NCI-H2029 treated with DMSO at 0.1 percent for 48 hours (cell line): Measurements from ENCODE around the gene INSL4.

Experiments
- DNase-seq: peaks from one replicate; lab custom pipeline; 2025; lab: John Stamatoyannopoulos, UW

The INSL4 gene

DNA sequence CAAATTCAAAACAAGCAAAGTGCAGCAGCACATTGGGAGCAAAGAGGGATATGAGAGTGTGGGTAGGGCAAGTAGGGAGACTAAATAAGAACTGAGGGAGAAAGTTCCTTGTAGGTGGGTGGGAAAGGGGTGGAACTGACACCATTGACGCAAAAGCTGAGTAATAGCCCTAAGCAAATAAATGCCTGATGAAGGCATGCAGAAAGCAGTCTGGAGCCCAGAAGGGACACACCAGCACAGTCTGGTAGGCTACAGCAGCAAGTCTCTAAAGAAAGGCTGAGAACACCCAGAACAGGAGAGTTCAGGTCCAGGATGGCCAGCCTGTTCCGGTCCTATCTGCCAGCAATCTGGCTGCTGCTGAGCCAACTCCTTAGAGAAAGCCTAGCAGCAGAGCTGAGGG lies at the start of gene INSL4:
Gene INSL4 (plus strand): TSS at position 208 of the 400 bp plus-strand sequence. CDS start 105 bp downstream, at position 313.
- DNase-seq, result no peak

DNA sequence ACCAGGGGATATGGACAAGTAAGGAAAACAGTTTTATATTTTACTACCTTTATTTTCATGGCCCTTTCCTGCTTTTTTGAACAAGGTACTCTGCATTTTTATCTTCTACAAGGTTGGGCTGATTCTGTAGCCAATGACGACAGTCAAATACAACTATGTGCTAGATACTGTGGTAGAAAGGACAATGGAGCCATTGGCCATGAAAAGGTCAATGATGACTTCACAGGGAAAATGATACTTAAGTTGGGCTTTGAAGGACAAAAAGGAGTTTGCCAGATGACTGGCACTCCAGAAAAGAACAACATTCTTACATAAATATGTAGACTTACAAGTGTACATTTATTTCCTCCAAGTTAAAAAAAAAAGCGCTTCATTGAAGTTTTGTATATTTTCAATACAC lies 46.4 kb upstream of the INSL4 start:
- no peak for DNase-seq

- no peak for DNase-seq
Observed at GRCh38 chr9:5185220-5185840, 45.9 kb upstream of the INSL4 start, which contains the start of gene INSL6. INSL6 (minus strand) TSS chr9:5185639; CDS start chr9:5185602, 37 bp downstream.

- no peak for DNase-seq
Observed at GRCh38 chr9:5186416-5187169, 44.6 kb upstream of the INSL4 start.

- no peak for DNase-seq
Observed at GRCh38 chr9:5188060-5188984, 42.9 kb upstream of the INSL4 start.

DNA sequence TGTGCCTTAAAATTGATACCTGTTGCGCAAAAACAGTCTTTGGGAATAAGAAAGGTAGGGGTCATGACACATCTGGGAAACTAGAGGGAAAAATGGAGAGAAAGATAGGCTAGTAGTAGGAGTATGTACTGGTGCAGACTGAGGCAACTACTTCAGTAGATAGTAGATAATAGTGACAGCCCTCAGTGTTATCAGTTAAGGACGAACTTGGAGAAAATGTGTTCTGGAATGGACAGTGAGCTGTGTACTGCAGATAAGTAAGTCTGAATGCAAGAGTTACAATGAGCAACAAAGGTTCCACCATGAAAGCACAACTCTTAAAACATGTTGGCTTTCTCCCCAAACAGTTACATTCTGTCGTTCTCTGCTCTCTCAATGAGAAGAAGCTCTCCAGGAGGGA lies 39.2 kb upstream of the INSL4 start:
- no peak for DNase-seq

- no peak for DNase-seq
Observed at GRCh38 chr9:5193345-5193744, 37.9 kb upstream of the INSL4 start.

- no peak for DNase-seq
Observed at GRCh38 chr9:5195463-5195862, 35.8 kb upstream of the INSL4 start.

DNA sequence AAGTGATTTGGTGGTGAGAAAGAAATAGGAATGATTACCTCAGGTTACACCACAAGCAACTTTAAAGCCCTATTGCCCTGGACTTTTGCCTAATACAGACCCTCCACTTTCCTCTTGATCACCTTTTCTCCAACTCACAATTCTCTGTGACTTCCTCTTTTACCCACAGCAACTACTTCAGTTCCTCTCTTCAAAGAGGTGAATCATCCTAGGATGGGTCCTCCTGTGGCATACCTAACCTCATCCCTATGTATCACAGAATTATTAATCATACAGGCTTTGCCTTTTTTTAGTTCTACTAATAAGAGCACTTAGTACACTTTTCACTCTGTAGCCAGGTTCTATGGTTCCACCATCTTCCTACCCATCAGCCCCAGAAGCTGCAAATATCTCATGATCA lies 26.1 kb upstream of the INSL4 start:
- no peak for DNase-seq

DNA sequence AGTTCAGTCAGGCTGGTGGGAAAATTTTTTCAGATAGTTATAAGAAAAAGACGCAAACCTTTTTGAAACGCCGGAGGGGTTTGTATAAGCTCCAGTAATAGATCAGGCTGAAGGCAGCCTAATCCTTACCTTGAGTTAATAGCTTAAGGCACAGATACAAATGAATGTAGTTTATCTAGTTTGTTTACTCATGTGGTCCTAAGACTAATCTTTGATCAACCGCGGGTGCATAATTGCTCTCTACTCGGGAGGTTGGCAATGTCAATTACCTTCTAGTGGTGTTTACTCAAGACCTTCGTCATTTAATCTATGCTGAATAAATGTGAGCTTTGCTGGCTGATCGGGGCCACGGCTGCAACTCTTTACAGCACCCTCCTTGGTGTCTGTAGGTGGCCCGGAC lies 665 bp upstream of the INSL4 start:
- DNase-seq, result no peak

DNA sequence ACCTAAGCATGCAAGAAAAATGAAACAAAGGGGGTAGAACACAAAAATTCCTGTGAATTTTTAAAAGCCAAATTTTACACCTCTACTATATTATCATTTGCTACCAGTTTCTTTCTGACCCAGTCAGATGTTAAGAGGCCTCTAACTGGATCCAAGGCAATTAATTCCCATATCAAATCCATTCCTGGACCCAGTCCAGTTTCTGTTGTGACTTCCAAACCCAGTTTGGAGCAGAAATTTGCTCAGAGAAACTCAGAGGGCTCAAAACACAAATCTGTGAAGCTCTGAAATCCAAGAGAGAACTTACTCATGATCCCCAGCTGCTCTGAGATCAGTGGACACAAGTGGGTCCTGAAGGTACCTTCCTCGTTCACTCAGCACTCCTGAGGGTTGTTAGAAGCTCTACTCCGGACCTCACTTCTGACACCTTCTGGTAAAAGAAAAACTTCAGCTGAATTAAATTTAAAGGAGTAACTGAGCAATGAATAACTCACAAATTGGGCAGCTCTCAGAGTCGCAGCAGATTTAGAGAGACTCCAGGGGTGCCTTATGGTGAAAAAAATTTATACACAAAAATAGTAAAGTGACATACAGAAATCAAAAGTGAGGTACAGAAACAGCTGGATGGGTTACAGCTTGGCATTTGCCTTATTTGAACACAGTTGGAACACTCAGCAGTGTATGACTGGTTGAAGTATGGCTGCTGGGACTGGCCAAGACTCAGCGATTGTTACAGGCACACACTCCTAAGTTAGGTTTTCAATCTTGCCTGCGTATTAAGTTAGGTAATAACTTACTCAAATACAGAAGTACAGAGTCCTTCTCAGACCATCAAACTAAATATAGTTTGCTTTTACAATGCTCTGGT lies 32.4 kb downstream of the INSL4 start:
- DNase-seq, result no peak

GRCh38 chr9:5264219-5264595 lies 33.0 kb downstream of the INSL4 start:
- no peak for DNase-seq

GRCh38 chr9:5265939-5266338 lies 34.7 kb downstream of the INSL4 start:
- DNase-seq, result no peak

DNA sequence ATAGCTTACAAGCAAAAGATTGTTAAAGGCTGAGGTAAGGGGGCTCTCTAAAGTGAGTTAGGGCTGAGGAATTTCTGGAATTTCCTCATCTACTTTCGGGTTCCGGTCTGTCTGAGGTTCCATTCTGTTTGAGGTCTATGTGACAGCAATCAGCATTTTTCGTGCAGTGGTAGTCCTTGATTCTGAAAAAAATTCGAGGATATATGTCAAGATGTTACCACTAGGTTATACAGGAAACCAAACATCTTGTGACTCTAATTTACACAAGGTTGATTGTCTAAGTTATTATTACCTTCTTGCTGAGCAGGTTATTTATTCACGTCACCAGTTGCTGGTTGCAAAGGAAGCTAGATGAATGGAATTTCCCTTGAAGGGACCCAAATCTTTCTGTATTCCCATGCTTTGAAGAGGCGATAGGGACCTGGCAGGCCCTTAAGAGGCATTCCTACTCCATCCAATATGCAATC lies 38.1 kb downstream of the INSL4 start:
- DNase-seq, result no peak

DNA sequence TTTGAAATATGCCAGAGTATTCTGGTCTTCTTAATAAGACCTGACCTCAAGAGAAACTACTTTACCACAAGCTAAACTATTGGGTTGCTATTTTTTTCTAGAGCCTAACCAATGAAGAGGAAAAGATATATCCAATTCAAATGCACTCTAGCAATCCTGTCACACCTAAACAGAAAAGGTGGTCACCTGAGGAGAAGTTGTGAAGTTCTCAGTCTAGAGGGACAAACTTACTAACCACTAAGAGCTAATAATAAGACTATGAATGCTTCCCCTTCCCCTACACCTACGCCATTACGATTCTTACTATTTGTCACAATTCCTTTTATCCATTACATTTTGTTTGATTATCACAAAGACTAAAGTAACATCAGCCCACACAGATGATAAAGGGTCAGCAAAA lies 43.6 kb downstream of the INSL4 start:
- DNase-seq, result no peak

- no peak for DNase-seq
Observed at GRCh38 chr9:5278486-5278885, 47.3 kb downstream of the INSL4 start.
